Nucleus accumbens (tissue), 56 donors: ENCODE measurements around the gene IQGAP1.
"Not testable (repeated sequence)": the region's sequence is repeated elsewhere in the genome, so short reads cannot be mapped to it uniquely, and the experiment has no call there.

Experiments used
- DNase-seq, 56 donors: peaks; one replicate each; lab custom pipeline; 2025; lab: John Stamatoyannopoulos, UW

Gene IQGAP1

GRCh38 chr15:90513893-90514292, 125.9 kb downstream of the IQGAP1 start:
- DNase-seq, result not testable (repeated sequence)

GRCh38 chr15:90519688-90520087, 131.6 kb downstream of the IQGAP1 start:
- DNase-seq, result no peak

- no peak for DNase-seq
Measured at GRCh38 chr15:90520365-90520764, 132.3 kb downstream of the IQGAP1 start.

GRCh38 chr15:90523373-90523772, 135.3 kb downstream of the IQGAP1 start:
- DNase-seq, result no peak

GRCh38 chr15:90524018-90524803, 136.2 kb downstream of the IQGAP1 start:
- not testable (repeated sequence) for DNase-seq

- peak in 1 of 56 donors; percentile 35 for DNase-seq
Measured at GRCh38 chr15:90529011-90529370, 140.9 kb downstream of the IQGAP1 start.

GRCh38 chr15:90529371-90530249, 141.6 kb downstream of the IQGAP1 start, which contains the start of gene CRTC3:
CRTC3 (plus strand) TSS chr15:90529923; CDS start chr15:90530072, 149 bp downstream.
- DNase-seq, result peak in 46 of 56 donors; percentile 7 to 81 (median 60)

GRCh38 chr15:90530250-90531051, 142.4 kb downstream of the IQGAP1 start:
- peak in 40 of 56 donors; percentile 13 to 81 (median 46) for DNase-seq

GRCh38 chr15:90531147-90531546, 143.1 kb downstream of the IQGAP1 start:
- DNase-seq, result no peak

- DNase-seq, result no peak
Measured at GRCh38 chr15:90535254-90535653, 147.2 kb downstream of the IQGAP1 start.

GRCh38 chr15:90539789-90540188, 151.7 kb downstream of the IQGAP1 start:
- DNase-seq, result no peak

GRCh38 chr15:90540768-90541167, 152.7 kb downstream of the IQGAP1 start:
- no peak for DNase-seq

GRCh38 chr15:90545095-90545494, 157.1 kb downstream of the IQGAP1 start:
- no peak for DNase-seq

GRCh38 chr15:90547540-90547939, 159.5 kb downstream of the IQGAP1 start:
- DNase-seq, result peak in 1 of 56 donors; percentile 10

- DNase-seq, result no peak
Measured at GRCh38 chr15:90550919-90551318, 162.9 kb downstream of the IQGAP1 start.
